A673 (cell line): Measurements from ENCODE around the gene PET117. TPM values are rescaled to one million over a fixed set of nuclear protein-coding genes. Genes with fewer than 3 reads are reported as not detected.
"Not testable (repeated sequence)": the region's sequence is repeated elsewhere in the genome, so short reads cannot be mapped to it uniquely, and the experiment has no call there.

Experiments used
- BruUV-seq: library from RNA; stranded (reverse); fragments of 400-500 nt; replicated peaks from 2 replicates; lab custom pipeline; 2021; lab: Mats Ljungman, UMichigan
- CTCF ChIA-PET: fragments of 300-600 bp; sonication (Branson Sonifier 250); formaldehyde crosslinking; loops from one replicate; lab custom pipeline; 2022; ENCODE audit warnings: antibody characterized with exemption; lab: Charles Lee
- POLR2A ChIA-PET: fragments of 300-600 bp; sonication (Branson Sonifier 250); formaldehyde crosslinking; loops from one replicate; lab custom pipeline; 2022; ENCODE audit warnings: antibody characterized with exemption; ENCODE audit not compliant: low non-redundant PET; lab: Charles Lee
- DNase-seq: peaks from one replicate; pipeline ENCODE4 v3.0.0-alpha.2; 2015; ENCODE audit warnings: low spot score
- H3K27ac ChIP-seq: fragments of 200-600 bp; sonication (generic); 2 replicates; pipeline ENCODE4 v1.5.1; 2016; ENCODE audit warnings: mixed run types, low read depth, mild to moderate bottlenecking, mixed read lengths, antibody characterized with exemption, low read length; ENCODE audit not compliant: poor library complexity, severe bottlenecking
- H3K27me3 ChIP-seq: fragments of 200-600 bp; sonication (generic); replicated peaks from 2 replicates; pipeline ENCODE4 v1.6.1; 2017; ENCODE audit warnings: mixed run types, low read depth, mild to moderate bottlenecking, mixed read lengths, antibody characterized with exemption, low read length; ENCODE audit not compliant: insufficient read depth, poor library complexity
- H3K36me3 ChIP-seq: fragments of 200-600 bp; sonication (generic); 2 replicates; pipeline ENCODE4 v1.6.1; 2016; ENCODE audit warnings: mixed run types, mild to moderate bottlenecking, mixed read lengths, antibody characterized with exemption, low read length; ENCODE audit not compliant: insufficient read depth, poor library complexity, severe bottlenecking
- H3K4me1 ChIP-seq: fragments of 200-600 bp; sonication (generic); 2 replicates; pipeline ENCODE4 v1.6.1; 2017; ENCODE audit warnings: mixed run types, mild to moderate bottlenecking, mixed read lengths, antibody characterized with exemption, low read length; ENCODE audit not compliant: insufficient read depth, poor library complexity, severe bottlenecking
- H3K4me3 ChIP-seq: fragments of 200-600 bp; sonication (generic); 2 replicates; pipeline ENCODE4 v1.5.1; 2016; ENCODE audit warnings: low read depth, mixed run types, mild to moderate bottlenecking, mixed read lengths, low read length; ENCODE audit not compliant: poor library complexity, severe bottlenecking
- H3K9me3 ChIP-seq: fragments of 200-600 bp; sonication (generic); 2 replicates; pipeline ENCODE4 v1.6.1; 2016; ENCODE audit warnings: mixed run types, low read depth, mild to moderate bottlenecking, mixed read lengths, antibody characterized with exemption, low read length; ENCODE audit not compliant: poor library complexity, severe bottlenecking
- EZH2 ChIP-seq: fragments of 200-600 bp; sonication (generic); IDR thresholded peaks from 2 replicates; pipeline ENCODE4 v1.6.1; 2017; ENCODE audit warnings: borderline replicate concordance, low read depth, mild to moderate bottlenecking, mixed read lengths, antibody characterized with exemption, low read length; ENCODE audit not compliant: poor library complexity, severe bottlenecking
- intact Hi-C: fragments of 100-400 bp; cut with micrococcal nuclease; formaldehyde crosslinking; loops from one replicate; pipeline ENCODE4 v1.10.0; 2022; ENCODE audit not compliant: unreplicated experiment
- total RNA-seq: library from RNA; stranded (reverse); gene quantifications from 2 replicates; pipeline ENCODE4 v1.2.3, GENCODE V29; 2021
- TF ChIP-seq, protein P1 (sequence below): fragments of 300-800, 200-600 bp; sonication (generic); conservative IDR thresholded peaks from 2 replicates; pipeline ENCODE4 v1.5.1; 2017; ENCODE audit warnings: low read depth, mild to moderate bottlenecking, antibody characterized with exemption, low read length, moderate library complexity, mixed read lengths

PET117 gene
- total RNA-seq, 1 experiment from 2014 or later, result 23.0 TPM

DNA sequence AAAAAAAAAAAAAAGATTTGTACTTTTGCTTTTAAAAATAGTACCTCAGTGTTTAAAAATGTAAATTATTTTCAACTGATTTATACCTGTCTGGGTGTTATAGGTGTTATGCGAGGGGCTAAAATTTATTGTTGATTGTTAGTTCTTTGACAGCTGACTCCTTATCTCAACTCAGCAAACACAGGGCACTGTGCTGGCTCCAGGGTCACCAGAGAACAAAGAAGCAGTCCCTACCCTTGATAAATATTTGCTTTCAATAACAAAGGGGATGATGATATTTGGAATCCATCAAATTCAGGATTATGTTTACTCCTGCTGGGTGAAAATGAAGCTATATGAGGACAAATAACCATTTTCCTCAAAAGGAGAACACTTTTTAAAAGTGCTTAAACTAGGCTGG lies 34.2 kb upstream of the PET117 start:
- ChIA-PET POLR2A (no interaction called here), CTCF (no interaction called here)
- Histone ChIP-seq H3K27me3 (no peaks in the 10 kb centered on the region), H3K4me1 (no peaks in the 10 kb centered on the region), H3K4me3 (no peak overlapping the region), H3K36me3 (no peaks in the 10 kb centered on the region), H3K9me3 (no peaks in the 10 kb centered on the region), H3K27ac (no peak overlapping the region)
- no TSS peak for BruUV-seq
- intact Hi-C loops, result no loop called here
- no peak for DNase-seq
- TF ChIP-seq EZH2, result no peak
- TF ChIP-seq, protein P1, sequence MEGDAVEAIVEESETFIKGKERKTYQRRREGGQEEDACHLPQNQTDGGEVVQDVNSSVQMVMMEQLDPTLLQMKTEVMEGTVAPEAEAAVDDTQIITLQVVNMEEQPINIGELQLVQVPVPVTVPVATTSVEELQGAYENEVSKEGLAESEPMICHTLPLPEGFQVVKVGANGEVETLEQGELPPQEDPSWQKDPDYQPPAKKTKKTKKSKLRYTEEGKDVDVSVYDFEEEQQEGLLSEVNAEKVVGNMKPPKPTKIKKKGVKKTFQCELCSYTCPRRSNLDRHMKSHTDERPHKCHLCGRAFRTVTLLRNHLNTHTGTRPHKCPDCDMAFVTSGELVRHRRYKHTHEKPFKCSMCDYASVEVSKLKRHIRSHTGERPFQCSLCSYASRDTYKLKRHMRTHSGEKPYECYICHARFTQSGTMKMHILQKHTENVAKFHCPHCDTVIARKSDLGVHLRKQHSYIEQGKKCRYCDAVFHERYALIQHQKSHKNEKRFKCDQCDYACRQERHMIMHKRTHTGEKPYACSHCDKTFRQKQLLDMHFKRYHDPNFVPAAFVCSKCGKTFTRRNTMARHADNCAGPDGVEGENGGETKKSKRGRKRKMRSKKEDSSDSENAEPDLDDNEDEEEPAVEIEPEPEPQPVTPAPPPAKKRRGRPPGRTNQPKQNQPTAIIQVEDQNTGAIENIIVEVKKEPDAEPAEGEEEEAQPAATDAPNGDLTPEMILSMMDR, result no peak

DNA sequence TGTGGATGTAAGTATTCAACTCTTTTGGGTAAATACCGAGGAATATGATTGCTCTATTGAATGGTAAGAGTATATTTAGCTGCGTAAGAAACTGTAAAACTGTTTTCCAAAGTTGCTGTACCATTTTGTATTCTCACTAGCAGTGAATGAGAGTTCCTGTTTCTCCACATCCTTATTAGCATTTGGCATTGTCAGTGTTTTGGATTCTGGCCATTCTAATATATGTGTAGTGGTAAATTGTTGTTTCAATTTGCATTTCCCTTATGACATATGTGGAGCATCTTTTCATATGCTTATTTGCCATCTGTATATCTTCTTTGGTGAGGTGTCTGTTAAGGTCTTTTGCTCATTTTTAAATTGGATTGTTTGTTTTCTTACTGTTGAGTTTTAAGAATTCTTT lies 29.3 kb upstream of the PET117 start:
- BruUV-seq, result no TSS peak
- ChIA-PET POLR2A (no interaction called here), CTCF (no interaction called here)
- Histone ChIP-seq H3K4me3 (no peak overlapping the region), H3K9me3 (no peaks in the 10 kb centered on the region), H3K4me1 (no peaks in the 10 kb centered on the region), H3K27ac (no peak overlapping the region), H3K27me3 (peaks cover 3% of the 10 kb centered on the region), H3K36me3 (no peaks in the 10 kb centered on the region)
- no peak for DNase-seq
- TF ChIP-seq, protein P1, result no peak
- no peak for TF ChIP-seq EZH2
- intact Hi-C loops, result no loop called here

DNA sequence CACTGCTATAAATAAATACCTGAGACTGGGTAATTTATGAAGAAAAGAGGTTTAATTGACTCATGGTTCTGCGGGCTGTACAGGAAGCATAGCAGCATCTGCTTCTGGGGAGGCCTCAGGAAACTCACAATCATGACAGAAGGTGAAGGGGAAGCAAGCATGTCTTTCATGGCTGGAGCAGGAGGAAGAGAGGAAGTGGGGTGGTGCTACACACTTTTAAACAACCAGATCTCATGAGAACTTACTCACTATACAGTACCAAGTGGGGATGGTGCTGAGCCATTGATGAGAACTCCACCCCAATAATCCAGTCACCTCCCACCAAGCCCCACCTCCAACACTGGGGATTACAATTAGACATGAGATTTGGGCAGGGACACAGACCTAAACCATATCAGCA lies 9.1 kb upstream of the PET117 start:
- H3K9me3 ChIP-seq, CTCF ChIA-PET, POLR2A ChIA-PET, H3K27ac ChIP-seq, H3K27me3 ChIP-seq, intact Hi-C loops, H3K36me3 ChIP-seq, H3K4me1 ChIP-seq, DNase-seq, H3K4me3 ChIP-seq, BruUV-seq: not testable (repeated sequence)

DNA sequence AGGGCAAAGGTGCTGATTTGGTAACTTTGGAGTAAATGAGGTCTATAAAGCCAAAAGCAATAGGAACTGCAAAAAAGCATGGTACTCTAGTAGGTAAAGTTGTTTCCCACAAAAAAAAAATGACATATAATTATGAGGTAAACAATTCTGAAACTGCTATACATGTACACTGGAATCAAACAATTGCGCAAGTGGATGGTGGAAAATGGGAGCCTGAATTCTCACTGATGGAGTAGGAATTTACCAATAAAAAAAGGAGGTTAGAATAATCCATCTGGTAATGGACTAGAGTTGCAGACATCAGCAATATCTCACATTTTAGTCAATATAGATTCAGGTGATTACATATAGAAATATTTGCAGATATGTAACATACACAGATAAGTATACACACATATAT lies 5.0 kb upstream of the PET117 start:
- ChIA-PET CTCF (no interaction called here), POLR2A (no interaction called here)
- no peaks in the 10 kb centered on the region for H3K36me3 ChIP-seq
- H3K27me3 ChIP-seq, result no peaks in the 10 kb centered on the region
- DNase-seq, result no peak
- no peak overlapping the region for H3K4me3 ChIP-seq
- H3K4me1 ChIP-seq, result no peaks in the 10 kb centered on the region
- intact Hi-C loops, result no loop called here
- no peaks in the 10 kb centered on the region for H3K9me3 ChIP-seq
- H3K27ac ChIP-seq, result no peak overlapping the region
- TF ChIP-seq EZH2, result no peak
- TF ChIP-seq, protein P1, result no peak
- BruUV-seq, result no TSS peak
